MV-4-11 (cell line): ENCODE results near the gene RPL10.
A peak's percentile ranks its signal among the peaks of the same experiment; 100 is the strongest.
"Not testable (repeated sequence)": the region's sequence is repeated elsewhere in the genome, so short reads cannot be mapped to it uniquely, and the experiment has no call there.

Experiments
- DNase-seq: peaks from one replicate; lab custom pipeline; 2025; lab: John Stamatoyannopoulos, UW

RPL10 gene

GRCh38 chrX:154378059-154378798 is 19.9 kb upstream of the RPL10 start:
- no peak for DNase-seq

GRCh38 chrX:154378799-154379568 is 19.2 kb upstream of the RPL10 start, which contains the start of gene EMD:
EMD (plus strand) TSS chrX:154379295; CDS start chrX:154379485, 190 bp downstream.
- DNase-seq: peak; percentile 99

- no peak for DNase-seq
Measured at GRCh38 chrX:154379569-154379951, 18.6 kb upstream of the RPL10 start.

- DNase-seq: no peak
Measured at GRCh38 chrX:154380153-154380552, 18.0 kb upstream of the RPL10 start.

GRCh38 chrX:154380787-154381186 is 17.4 kb upstream of the RPL10 start:
- DNase-seq: no peak

GRCh38 chrX:154381271-154381670 is 16.9 kb upstream of the RPL10 start:
- no peak for DNase-seq

- DNase-seq: no peak
Measured at GRCh38 chrX:154382483-154383069, 15.6 kb upstream of the RPL10 start.

GRCh38 chrX:154383359-154384283 is 14.6 kb upstream of the RPL10 start:
- no peak for DNase-seq

GRCh38 chrX:154384284-154384892 is 13.8 kb upstream of the RPL10 start:
- DNase-seq: no peak

- DNase-seq: not testable (repeated sequence)
Measured at GRCh38 chrX:154388094-154388493, 10.1 kb upstream of the RPL10 start.

GRCh38 chrX:154388649-154389048 is 9.5 kb upstream of the RPL10 start:
- not testable (repeated sequence) for DNase-seq

GRCh38 chrX:154389812-154390747 is 8.1 kb upstream of the RPL10 start:
- DNase-seq: not testable (repeated sequence)

- not testable (repeated sequence) for DNase-seq
Measured at GRCh38 chrX:154396363-154396762, 1.8 kb upstream of the RPL10 start.

GRCh38 chrX:154396973-154397887 is 947 bp upstream of the RPL10 start:
- peak; percentile 50 for DNase-seq

- DNase-seq: peak; percentile 72
Measured at GRCh38 chrX:154398668-154399526, 720 bp downstream of the RPL10 start.

GRCh38 chrX:154399527-154400368 is 1.6 kb downstream of the RPL10 start:
- no peak for DNase-seq

- not testable (repeated sequence) for DNase-seq
Measured at GRCh38 chrX:154400369-154400817, 2.2 kb downstream of the RPL10 start.
